ENCODE data around the gene SRGAP2C.
"Not testable (repeated sequence)": the region's sequence is repeated elsewhere in the genome, so short reads cannot be mapped to it uniquely, and the experiment has no call there.

GRCh38 chr1:121254618-121255017, 69.8 kb downstream of the SRGAP2C start:
- TF ChIP-seq CTCF (IDR thresholded peaks at IDR 0.05; ENCODE audit: insufficient read depth, low read length, poor library complexity, severe bottlenecking); EZH2phosphoT487 (conservative IDR thresholded peaks at IDR 0.05; ENCODE audit: low read length): not testable (repeated sequence)

Data from SU-DHL-6 (cell line).